Skeletal muscle satellite cell (primary cell): ENCODE measurements around the gene CEMIP2.

Source experiments
- H3K27me3 ChIP-seq: 2 replicates; pipeline ENCODE4 v1.7.0; 2013; ENCODE audit warnings: low read length; ENCODE audit not compliant: control insufficient read depth, insufficient read depth
- H3K36me3 ChIP-seq: 2 replicates; pipeline ENCODE4 v1.7.0; 2013; ENCODE audit warnings: mild to moderate bottlenecking, control low read depth, low read length; ENCODE audit not compliant: insufficient read depth
- H3K4me1 ChIP-seq: 2 replicates; pipeline ENCODE4 v1.7.0; 2013; ENCODE audit warnings: low read length; ENCODE audit not compliant: control insufficient read depth, insufficient read depth
- H3K4me2 ChIP-seq: 2 replicates; pipeline ENCODE4 v1.7.0; 2013; ENCODE audit warnings: mild to moderate bottlenecking, low read length
- H3K4me3 ChIP-seq: 2 replicates; pipeline ENCODE4 v1.7.0; 2013; ENCODE audit warnings: low read length
- H3K9ac ChIP-seq: 2 replicates; pipeline ENCODE4 v1.7.0; 2013; ENCODE audit warnings: mild to moderate bottlenecking, low read depth, low read length, moderate library complexity
- H3K9me3 ChIP-seq: replicated peaks from 2 replicates; pipeline ENCODE4 v1.7.0; 2013; ENCODE audit warnings: mild to moderate bottlenecking, control low read depth, low read length

Gene CEMIP2

GRCh38 chr9:71655778-71656177 is 112.5 kb downstream of the CEMIP2 start:
- no peaks in the 10 kb centered on the region for H3K4me1 ChIP-seq
- H3K36me3 ChIP-seq: no peaks in the 10 kb centered on the region
- no peaks in the 10 kb centered on the region for H3K9me3 ChIP-seq
- H3K4me2 ChIP-seq: no peak overlapping the region
- H3K27me3 ChIP-seq: no peaks in the 10 kb centered on the region
- H3K9ac ChIP-seq: no peak overlapping the region
- no peak overlapping the region for H3K4me3 ChIP-seq

GRCh38 chr9:71655141-71655540 is 113.2 kb downstream of the CEMIP2 start:
- Histone ChIP-seq H3K27me3 (no peaks in the 10 kb centered on the region), H3K4me3 (no peak overlapping the region), H3K4me1 (no peaks in the 10 kb centered on the region), H3K9me3 (no peaks in the 10 kb centered on the region), H3K4me2 (no peak overlapping the region), H3K9ac (no peak overlapping the region), H3K36me3 (no peaks in the 10 kb centered on the region)

- Histone ChIP-seq H3K4me2 (no peak overlapping the region), H3K9ac (no peak overlapping the region), H3K4me3 (no peak overlapping the region), H3K36me3 (no peaks in the 10 kb centered on the region), H3K9me3 (no peaks in the 10 kb centered on the region), H3K27me3 (no peaks in the 10 kb centered on the region), H3K4me1 (peaks cover 2% of the 10 kb centered on the region)
These were observed 115.8 kb downstream of the CEMIP2 start for GRCh38 chr9:71652480-71652879.

- no peak overlapping the region for H3K4me3 ChIP-seq
- no peaks in the 10 kb centered on the region for H3K27me3 ChIP-seq
- peaks cover 10% of the 10 kb centered on the region for H3K4me1 ChIP-seq
- no peaks in the 10 kb centered on the region for H3K36me3 ChIP-seq
- H3K9ac ChIP-seq: no peak overlapping the region
- no peaks in the 10 kb centered on the region for H3K9me3 ChIP-seq
- H3K4me2 ChIP-seq: no peak overlapping the region
These were observed 119.9 kb downstream of the CEMIP2 start for GRCh38 chr9:71648453-71648852.

- H3K4me2 ChIP-seq: peak overlapping the region; percentile 65
- no peaks in the 10 kb centered on the region for H3K9me3 ChIP-seq
- H3K9ac ChIP-seq: no peak overlapping the region
- H3K4me3 ChIP-seq: peak overlapping the region; percentile 5
- H3K4me1 ChIP-seq: peaks cover 10% of the 10 kb centered on the region
- H3K27me3 ChIP-seq: peaks cover 4% of the 10 kb centered on the region
- H3K36me3 ChIP-seq: no peaks in the 10 kb centered on the region
These were observed 121.2 kb downstream of the CEMIP2 start for GRCh38 chr9:71647094-71647591.

- no peaks in the 10 kb centered on the region for H3K36me3 ChIP-seq
- H3K9ac ChIP-seq: no peak overlapping the region
- no peak overlapping the region for H3K4me3 ChIP-seq
- peaks cover 10% of the 10 kb centered on the region for H3K4me1 ChIP-seq
- no peaks in the 10 kb centered on the region for H3K9me3 ChIP-seq
- H3K27me3 ChIP-seq: peaks cover 4% of the 10 kb centered on the region
- H3K4me2 ChIP-seq: no peak overlapping the region
These were observed 122.2 kb downstream of the CEMIP2 start for GRCh38 chr9:71646131-71646530.

GRCh38 chr9:71644819-71645362 is 123.4 kb downstream of the CEMIP2 start:
- Histone ChIP-seq H3K27me3 (peaks cover 4% of the 10 kb centered on the region), H3K36me3 (no peaks in the 10 kb centered on the region), H3K4me2 (no peak overlapping the region), H3K9ac (no peak overlapping the region), H3K9me3 (no peaks in the 10 kb centered on the region), H3K4me3 (no peak overlapping the region), H3K4me1 (peaks cover 10% of the 10 kb centered on the region)

- no peaks in the 10 kb centered on the region for H3K9me3 ChIP-seq
- no peak overlapping the region for H3K9ac ChIP-seq
- H3K4me1 ChIP-seq: peaks cover 10% of the 10 kb centered on the region
- no peak overlapping the region for H3K4me3 ChIP-seq
- no peaks in the 10 kb centered on the region for H3K36me3 ChIP-seq
- H3K27me3 ChIP-seq: peaks cover 11% of the 10 kb centered on the region
- no peak overlapping the region for H3K4me2 ChIP-seq
These were observed 125.0 kb downstream of the CEMIP2 start for GRCh38 chr9:71643330-71643729.

GRCh38 chr9:71642056-71642455 is 126.3 kb downstream of the CEMIP2 start:
- no peak overlapping the region for H3K4me2 ChIP-seq
- H3K4me1 ChIP-seq: peaks cover 4% of the 10 kb centered on the region
- no peaks in the 10 kb centered on the region for H3K36me3 ChIP-seq
- H3K4me3 ChIP-seq: no peak overlapping the region
- H3K27me3 ChIP-seq: peaks cover 11% of the 10 kb centered on the region
- no peak overlapping the region for H3K9ac ChIP-seq
- H3K9me3 ChIP-seq: no peaks in the 10 kb centered on the region

- Histone ChIP-seq H3K4me3 (no peak overlapping the region), H3K27me3 (peaks cover 18% of the 10 kb centered on the region), H3K4me2 (no peak overlapping the region), H3K36me3 (no peaks in the 10 kb centered on the region), H3K9ac (no peak overlapping the region), H3K9me3 (no peaks in the 10 kb centered on the region), H3K4me1 (no peaks in the 10 kb centered on the region)
These were observed 129.7 kb downstream of the CEMIP2 start for GRCh38 chr9:71638627-71639026.

- Histone ChIP-seq H3K9me3 (no peaks in the 10 kb centered on the region), H3K9ac (no peak overlapping the region), H3K36me3 (no peaks in the 10 kb centered on the region), H3K4me1 (no peaks in the 10 kb centered on the region), H3K27me3 (peaks cover 18% of the 10 kb centered on the region), H3K4me2 (no peak overlapping the region), H3K4me3 (no peak overlapping the region)
These were observed 130.4 kb downstream of the CEMIP2 start for GRCh38 chr9:71637926-71638325.

- H3K36me3 ChIP-seq: no peaks in the 10 kb centered on the region
- H3K9me3 ChIP-seq: no peaks in the 10 kb centered on the region
- H3K27me3 ChIP-seq: peaks cover 15% of the 10 kb centered on the region
- H3K4me1 ChIP-seq: no peaks in the 10 kb centered on the region
- no peak overlapping the region for H3K9ac ChIP-seq
- no peak overlapping the region for H3K4me2 ChIP-seq
- no peak overlapping the region for H3K4me3 ChIP-seq
These were observed 130.9 kb downstream of the CEMIP2 start for GRCh38 chr9:71637375-71637774.
